CD4-positive, alpha-beta T cell (primary cell): ENCODE measurements around the gene CTF1. TPM values are rescaled to one million over a fixed set of nuclear protein-coding genes. Genes with fewer than 3 reads are reported as not detected.

ENCODE experiments used
- ATAC-seq: fragments of 200-7000 bp; cut with Tn5 transposase; one replicate; pipeline ENCODE4 v1.10.0; 2022; ENCODE audit warnings: mild to moderate bottlenecking; ENCODE audit not compliant: poor library complexity
- CTCF ChIA-PET: fragments of 350-600 bp; sonication (Branson Sonifier 250); formaldehyde crosslinking; loops from one replicate; lab custom pipeline; 2021; ENCODE audit warnings: antibody characterized with exemption, inconsistent platforms; lab: Charles Lee
- POLR2A ChIA-PET: fragments of 350-600 bp; sonication (Branson Sonifier 250); formaldehyde crosslinking; loops from one replicate; lab custom pipeline; 2021; ENCODE audit warnings: antibody characterized with exemption, inconsistent platforms; lab: Charles Lee
- DNase-seq, 14 experiments: peaks; one replicate each; pipeline ENCODE4 v3.0.0-alpha.2; 2013 to 2020; ENCODE audit warnings: mixed read lengths in 2 of 14
- H3K27ac ChIP-seq, 2 donors: one replicate each; pipeline versions ENCODE4 v1.5.1 to v1.7.0; 2013; ENCODE audit warnings: low read length in 2 of 2, low read depth in 1 of 2, mild to moderate bottlenecking in 1 of 2
- H3K27me3 ChIP-seq, 2 experiments: 1 replicate in 1 of 2; 2 replicates in 1 of 2; pipeline versions ENCODE4 v1.6.1 to v1.7.0; 2013; ENCODE audit warnings: low read length in 2 of 2, control low read depth in 1 of 2, mild to moderate bottlenecking in 1 of 2, moderate library complexity in 1 of 2; ENCODE audit not compliant: insufficient read depth in 2 of 2, control insufficient read depth in 1 of 2
- H3K36me3 ChIP-seq: one replicate; pipeline ENCODE4 v1.6.1; 2013; ENCODE audit warnings: low read length, control low read depth; ENCODE audit not compliant: insufficient read depth
- H3K4me1 ChIP-seq: one replicate; pipeline ENCODE4 v1.6.1; 2013; ENCODE audit warnings: low read length, control low read depth; ENCODE audit not compliant: insufficient read depth
- H3K4me3 ChIP-seq: one replicate; pipeline ENCODE4 v1.5.1; 2013; ENCODE audit warnings: mild to moderate bottlenecking, low read length, moderate library complexity
- H3K9me3 ChIP-seq, 2 experiments: 1 replicate in 1 of 2; 2 replicates in 1 of 2; pipeline versions ENCODE4 v1.6.1 to v1.7.0; 2013; ENCODE audit warnings: low read length in 2 of 2, mild to moderate bottlenecking in 2 of 2, control low read depth in 1 of 2, moderate library complexity in 1 of 2; ENCODE audit not compliant: control insufficient read depth in 1 of 2, insufficient read depth in 1 of 2
- H3K27ac Mint-ChIP-seq: one replicate; pipeline ENCODE4 v1.8.0; 2020; ENCODE audit warnings: mixed read lengths
- H3K27me3 Mint-ChIP-seq: one replicate; pipeline ENCODE4 v1.8.0; 2021; ENCODE audit warnings: mixed read lengths
- H3K36me3 Mint-ChIP-seq: one replicate; pipeline ENCODE4 v1.8.0; 2021; ENCODE audit warnings: low read depth, mixed read lengths
- H3K4me1 Mint-ChIP-seq: one replicate; pipeline ENCODE4 v1.8.0; 2021; ENCODE audit warnings: low read depth, mixed read lengths
- H3K4me3 Mint-ChIP-seq: one replicate; pipeline ENCODE4 v1.8.0; 2020; ENCODE audit warnings: mild to moderate bottlenecking, mixed read lengths
- H3K9me3 Mint-ChIP-seq: one replicate; pipeline ENCODE4 v1.8.0; 2020; ENCODE audit warnings: mixed read lengths
- CTCF ChIP-seq: fragments of 200-600 bp; IDR thresholded peaks from one replicate; pipeline ENCODE4 v1.8.0; 2022; ENCODE audit warnings: antibody characterized with exemption, mild to moderate bottlenecking
- intact Hi-C, 2 experiments: fragments of 100-400 bp; cut with DNase I in 1 of 2; cut with micrococcal nuclease in 1 of 2; formaldehyde crosslinking; loops; one replicate each; pipeline versions ENCODE4 v1.15.1 to v1.9.0; 2023 to 2025; cut with DNase I, micrococcal nuclease
- total RNA-seq, 174 experiments: library from RNA in 2 of 174; stranded (reverse) in 2 of 174; gene quantifications; one replicate each; pipeline ENCODE4 v1.2.3 and lab custom pipeline; 2021 to 2026

Gene CTF1
- total RNA-seq, 2 experiments from 2014 or later: 0.20 TPM; not detected in 1

GRCh38 chr16:30874244-30874820 lies 22.1 kb upstream of the CTF1 start:
- Mint-ChIP-seq H3K4me1 (peaks cover 30% of the 10 kb centered on the region), H3K9me3 (no peaks in the 10 kb centered on the region), H3K27ac (peak overlapping the region; percentile 98), H3K4me3 (peak overlapping the region; percentile 96), H3K36me3 (peaks cover 42% of the 10 kb centered on the region), H3K27me3 (no peaks in the 10 kb centered on the region)
- peaks cover 37% of the 10 kb centered on the region for H3K4me1 ChIP-seq
- POLR2A ChIA-PET: interaction anchor here (0.6 to 4.2 kb wide), 20 partner anchors 9 to 504 kb away, joined by 3 to 93 read pairs (median 4); partner anchors contain the start of genes BCL7C, CTF1, FBXL19 and FUS
- H3K9me3 ChIP-seq: no peaks in the 10 kb centered on the region
- peaks cover 7% of the 10 kb centered on the region for H3K36me3 ChIP-seq
- CTCF ChIA-PET: interaction anchor here (3.2 to 5.7 kb wide), 2 partner anchors 28 to 30 kb away, joined by 25 to 47 read pairs; no protein-coding TSS in a partner anchor
- DNase-seq: no peak
- peak overlapping the region; percentile 98 for H3K4me3 ChIP-seq
- ATAC-seq: no peak
- peak overlapping the region; percentile 88 to 93 for H3K27ac ChIP-seq
- intact Hi-C loops: loop anchor here in 1 of 2 experiments (2.0 kb wide), 1 partner anchor 20 kb away; the partner anchor contains the start of gene BCL7C
- no peaks in the 10 kb centered on the region for H3K27me3 ChIP-seq
- TF ChIP-seq CTCF: no peak

GRCh38 chr16:30874821-30875717 lies 21.3 kb upstream of the CTF1 start:
- no peak for TF ChIP-seq CTCF

More at GRCh38 chr16:30874821-30875717, 21.3 kb upstream of the CTF1 start:
- no peaks in the 10 kb centered on the region for H3K27me3 ChIP-seq
- no peaks in the 10 kb centered on the region for H3K9me3 Mint-ChIP-seq
- peak; percentile 80 for ATAC-seq
- H3K36me3 ChIP-seq: peaks cover 11% of the 10 kb centered on the region
- intact Hi-C loops: loop anchor here (1.0 to 2.0 kb wide), 5 partner anchors 19 to 70 kb away; partner anchors contain the start of gene BCL7C (in 2 of the 2)
- no peaks in the 10 kb centered on the region for H3K9me3 ChIP-seq
- H3K27ac ChIP-seq: peak overlapping the region; percentile 88 to 93
- H3K36me3 Mint-ChIP-seq: peaks cover 43% of the 10 kb centered on the region
- H3K4me3 ChIP-seq: peak overlapping the region; percentile 98
- H3K4me3 Mint-ChIP-seq: peak overlapping the region; percentile 96
- no peaks in the 10 kb centered on the region for H3K27me3 Mint-ChIP-seq
- ChIA-PET POLR2A (interaction anchor here (0.6 to 4.2 kb wide), 24 partner anchors 8 to 504 kb away, joined by 3 to 93 read pairs (median 4); partner anchors contain the start of genes BCL7C, CTF1, FBXL19 and FUS), CTCF (interaction anchor here (3.2 to 5.7 kb wide), 2 partner anchors 27 to 31 kb away, joined by 25 to 47 read pairs; no protein-coding TSS in a partner anchor)
- peaks cover 30% of the 10 kb centered on the region for H3K4me1 Mint-ChIP-seq
- H3K4me1 ChIP-seq: peaks cover 37% of the 10 kb centered on the region
- peak; percentile 73 to 94 (median 88) for DNase-seq
- H3K27ac Mint-ChIP-seq: peak overlapping the region; percentile 98
